ENCODE results near the gene SPAG6. TPM values are rescaled to one million over a fixed set of nuclear protein-coding genes. Genes with fewer than 3 reads are reported as not detected.
A peak's percentile ranks its signal among the peaks of the same experiment; 100 is the strongest.

SPAG6 gene
- total and polyA plus RNA-seq, 10 donors = 0.11 TPM; not detected in 9

GRCh38 chr10:22453320-22453719 is 108.0 kb downstream of the SPAG6 start:
- Histone ChIP-seq H3K27ac (no peak overlapping the region), H3K36me3 (no peaks in the 10 kb centered on the region), H3K9me3 (no peaks in the 10 kb centered on the region), H3K4me1 (peaks cover 0 to 12% (median 4%) of the 10 kb centered on the region in 6 donors), H3K4me3 (no peak overlapping the region), H3K27me3 (replicated peaks in 1 of 7) (no peaks in the 10 kb centered on the region)
- TF ChIP-seq POLR2AphosphoS5 (IDR thresholded peaks at IDR 0.05) = no peak
- TF ChIP-seq CTCF (IDR thresholded peaks at IDR 0.05 in 8 of 11, conservative IDR thresholded peaks at IDR 0.05 in 3 of 11) = no peak
- no peak for TF ChIP-seq POLR2A (IDR thresholded peaks at IDR 0.05)
- intact Hi-C loops (cut with DNase I; ENCODE audit: low total_unique reads) = no loop called here
- 94 to 97% (median 96%) methylated on average over 8 of the region's 8 CpGs for WGBS, 5 donors
- no peak for DNase-seq

- intact Hi-C loops (cut with DNase I; ENCODE audit: low total_unique reads) = no loop called here
- DNase-seq = no peak
- Histone ChIP-seq H3K27ac (no peak overlapping the region), H3K4me3 (no peak overlapping the region), H3K9me3 (no peaks in the 10 kb centered on the region), H3K27me3 (replicated peaks in 1 of 7) (no peaks in the 10 kb centered on the region), H3K36me3 (no peaks in the 10 kb centered on the region), H3K4me1 (peaks cover 0 to 12% (median 4%) of the 10 kb centered on the region in 6 donors)
- WGBS, 5 donors = 86 to 92% (median 89%) methylated on average over 10 of the region's 10 CpGs
- TF ChIP-seq POLR2AphosphoS5 (IDR thresholded peaks at IDR 0.05) (no peak), POLR2A (IDR thresholded peaks at IDR 0.05) (no peak), CTCF (IDR thresholded peaks at IDR 0.05 in 8 of 11, conservative IDR thresholded peaks at IDR 0.05 in 3 of 11) (no peak)
Measured at GRCh38 chr10:22453948-22454591, 108.8 kb downstream of the SPAG6 start.

GRCh38 chr10:22454634-22455033 is 109.3 kb downstream of the SPAG6 start:
- H3K4me1 ChIP-seq = peaks cover 0 to 12% (median 4%) of the 10 kb centered on the region in 6 donors
- intact Hi-C loops (cut with DNase I; ENCODE audit: low total_unique reads) = no loop called here
- no peaks in the 10 kb centered on the region for H3K27me3 ChIP-seq (replicated peaks in 1 of 7)
- no peak for TF ChIP-seq POLR2A (IDR thresholded peaks at IDR 0.05)
- TF ChIP-seq CTCF (IDR thresholded peaks at IDR 0.05 in 8 of 11, conservative IDR thresholded peaks at IDR 0.05 in 3 of 11) = no peak
- no peak for TF ChIP-seq POLR2AphosphoS5 (IDR thresholded peaks at IDR 0.05)
- 68 to 89% (median 74%) methylated on average over 1 of the region's 1 CpG for WGBS, 5 donors
- no peak overlapping the region for H3K4me3 ChIP-seq
- no peak for DNase-seq
- H3K36me3 ChIP-seq = no peaks in the 10 kb centered on the region
- H3K27ac ChIP-seq = no peak overlapping the region
- H3K9me3 ChIP-seq = no peaks in the 10 kb centered on the region

- Histone ChIP-seq H3K27me3 (replicated peaks in 1 of 7) (no peaks in the 10 kb centered on the region), H3K36me3 (no peaks in the 10 kb centered on the region), H3K9me3 (no peaks in the 10 kb centered on the region), H3K4me1 (peaks cover 0 to 12% (median 4%) of the 10 kb centered on the region in 6 donors), H3K4me3 (no peak overlapping the region), H3K27ac (peak overlapping the region in 1 of 8 donors; percentile 24)
- WGBS, 5 donors = 76 to 83% (median 81%) methylated on average over 8 of the region's 8 CpGs
- intact Hi-C loops (cut with DNase I; ENCODE audit: low total_unique reads) = no loop called here
- no peak for DNase-seq
- TF ChIP-seq POLR2AphosphoS5 (IDR thresholded peaks at IDR 0.05) (no peak), CTCF (IDR thresholded peaks at IDR 0.05 in 8 of 11, conservative IDR thresholded peaks at IDR 0.05 in 3 of 11) (no peak), POLR2A (IDR thresholded peaks at IDR 0.05) (no peak)
Measured at GRCh38 chr10:22455068-22455857, 110.0 kb downstream of the SPAG6 start.

All from spleen (tissue), 11 donors.